HG03439 (cell line): ENCODE data around the gene GASK1A.
"Not testable (repeated sequence)": the region's sequence is repeated elsewhere in the genome, so short reads cannot be mapped to it uniquely, and the experiment has no call there.

Experiments
- ATAC-seq: cut with Tn5 transposase; IDR thresholded peaks from one replicate; pipeline ENCODE4 v1.9.1; 2021; ENCODE audit warnings: mild to moderate bottlenecking, moderate library complexity; ENCODE audit not compliant: unreplicated experiment

Gene GASK1A

GRCh38 chr3:43055806-43056770 lies 77.0 kb downstream of the GASK1A start:
- no peak for ATAC-seq

- no peak for ATAC-seq
These were observed 80.3 kb downstream of the GASK1A start for GRCh38 chr3:43059456-43059855.

GRCh38 chr3:43061101-43061895 lies 82.2 kb downstream of the GASK1A start:
- no peak for ATAC-seq

GRCh38 chr3:43062040-43062563 lies 83.0 kb downstream of the GASK1A start:
- no peak for ATAC-seq

- ATAC-seq = no peak
These were observed 83.5 kb downstream of the GASK1A start for GRCh38 chr3:43062564-43063040.

- ATAC-seq = no peak
These were observed 84.0 kb downstream of the GASK1A start for GRCh38 chr3:43063114-43063513.

GRCh38 chr3:43070670-43071069 lies 91.6 kb downstream of the GASK1A start:
- not testable (repeated sequence) for ATAC-seq

GRCh38 chr3:43071313-43071893 lies 92.3 kb downstream of the GASK1A start:
- no peak for ATAC-seq

GRCh38 chr3:43072361-43072760 lies 93.2 kb downstream of the GASK1A start:
- ATAC-seq = no peak

- no peak for ATAC-seq
These were observed 94.2 kb downstream of the GASK1A start for GRCh38 chr3:43073116-43073835.

GRCh38 chr3:43073836-43074220 lies 94.7 kb downstream of the GASK1A start:
- no peak for ATAC-seq

- ATAC-seq = no peak
These were observed 95.4 kb downstream of the GASK1A start for GRCh38 chr3:43074482-43074881.

GRCh38 chr3:43074901-43075689 lies 96.0 kb downstream of the GASK1A start:
- ATAC-seq = no peak

- ATAC-seq = no peak
These were observed 97.0 kb downstream of the GASK1A start for GRCh38 chr3:43075904-43076661.

GRCh38 chr3:43076857-43077256 lies 97.7 kb downstream of the GASK1A start:
- ATAC-seq = no peak

- ATAC-seq = no peak
These were observed 98.2 kb downstream of the GASK1A start for GRCh38 chr3:43077261-43077660.

- no peak for ATAC-seq
These were observed 98.6 kb downstream of the GASK1A start for GRCh38 chr3:43077707-43078106.

GRCh38 chr3:43079536-43080332 lies 100.6 kb downstream of the GASK1A start:
- no peak for ATAC-seq
